Neural cell (in vitro differentiated cells): ENCODE data around the gene SLC6A8. TPM values are rescaled to one million over a fixed set of nuclear protein-coding genes. Genes with fewer than 3 reads are reported as not detected.

Experiments used
- H2AFZ ChIP-seq: fragments of 200-600, 300-800 bp; sonication (generic), shearing (Covaris generic); 2 replicates; pipeline ENCODE4 v1.6.0; 2014; ENCODE audit warnings: low read depth, mild to moderate bottlenecking, antibody characterized with exemption, low read length, moderate library complexity
- H3F3A ChIP-seq: fragments of 200-600 bp; shearing (Covaris generic); 2 replicates; pipeline ENCODE4 v1.6.1; 2016; ENCODE audit warnings: mild to moderate bottlenecking, moderate library complexity, mixed read lengths, antibody characterized with exemption, low read length; ENCODE audit not compliant: insufficient read depth, poor library complexity, severe bottlenecking
- H3K27ac ChIP-seq: fragments of 200-600, 300-800 bp; sonication (generic), shearing (Covaris generic); 2 replicates; pipeline ENCODE4 v1.5.1; 2014; ENCODE audit warnings: mild to moderate bottlenecking, low read length, moderate library complexity
- H3K27me3 ChIP-seq: fragments of 300-800, 200-600 bp; sonication (generic), shearing (Covaris generic); 2 replicates; pipeline ENCODE4 v1.6.0; 2014; ENCODE audit warnings: mild to moderate bottlenecking, low read depth, low read length, moderate library complexity; ENCODE audit not compliant: insufficient read depth
- H3K36me3 ChIP-seq: fragments of 300-800, 200-600 bp; sonication (generic), shearing (Covaris generic); 2 replicates; pipeline ENCODE4 v1.5.1; 2014; ENCODE audit warnings: mild to moderate bottlenecking, antibody characterized with exemption, low read length, moderate library complexity; ENCODE audit not compliant: insufficient read depth
- H3K4me2 ChIP-seq: fragments of 300-800, 200-600 bp; sonication (generic), shearing (Covaris generic); 2 replicates; pipeline ENCODE4 v1.6.0; 2014; ENCODE audit warnings: mild to moderate bottlenecking, low read length
- H3K4me3 ChIP-seq: fragments of 300-800, 200-600 bp; sonication (generic), shearing (Covaris generic); 2 replicates; pipeline ENCODE4 v1.5.1; 2014; ENCODE audit warnings: mild to moderate bottlenecking, low read length, moderate library complexity
- H3K79me2 ChIP-seq: fragments of 200-600 bp; shearing (Covaris generic); replicated peaks from 2 replicates; pipeline ENCODE4 v1.6.0; 2014; ENCODE audit warnings: mild to moderate bottlenecking, low read length, moderate library complexity; ENCODE audit not compliant: insufficient read depth
- H3K9ac ChIP-seq: fragments of 300-800, 200-600 bp; sonication (generic), shearing (Covaris generic); 2 replicates; pipeline ENCODE4 v1.6.1; 2016; ENCODE audit warnings: mild to moderate bottlenecking, low read length, mixed read lengths
- H3K9me2 ChIP-seq: fragments of 200-600 bp; shearing (Covaris generic); 2 replicates; pipeline ENCODE4 v1.6.1; 2016; ENCODE audit warnings: mild to moderate bottlenecking, low read length, mixed read lengths; ENCODE audit not compliant: insufficient read depth
- H3K9me3 ChIP-seq: fragments of 200-600, 300-800 bp; sonication (generic), shearing (Covaris generic); 2 replicates; pipeline ENCODE4 v1.6.1; 2016; ENCODE audit warnings: mild to moderate bottlenecking, mixed run types, low read length, moderate library complexity, mixed read lengths
- H4K20me1 ChIP-seq: fragments of 200-600 bp; shearing (Covaris generic); 2 replicates; pipeline ENCODE4 v1.6.1; 2016; ENCODE audit warnings: mild to moderate bottlenecking, mixed run types; ENCODE audit not compliant: insufficient read depth
- EZH2 ChIP-seq: fragments of 200-600, 300-800 bp; shearing (Covaris generic), sonication (generic); IDR thresholded peaks from 2 replicates; pipeline ENCODE4 v1.6.1; 2014; ENCODE audit warnings: antibody characterized with exemption, low read length, borderline replicate concordance, mild to moderate bottlenecking; ENCODE audit not compliant: insufficient read depth, poor library complexity, severe bottlenecking
- MXI1 ChIP-seq: fragments of 450-650 bp; conservative IDR thresholded peaks from 2 replicates; pipeline ENCODE4 v1.6.1; 2014; ENCODE audit warnings: antibody characterized with exemption, mild to moderate bottlenecking; ENCODE audit not compliant: poor library complexity, severe bottlenecking
- RAD21 ChIP-seq: fragments of 450-650 bp; conservative IDR thresholded peaks from 2 replicates; pipeline ENCODE4 v1.6.1; 2014; ENCODE audit warnings: antibody characterized with exemption, mild to moderate bottlenecking, moderate library complexity
- SMC3 ChIP-seq: fragments of 450-650 bp; conservative IDR thresholded peaks from 2 replicates; pipeline ENCODE4 v1.6.1; 2014; ENCODE audit warnings: antibody characterized with exemption, mild to moderate bottlenecking, moderate library complexity; ENCODE audit not compliant: poor library complexity
- TAF1 ChIP-seq: IDR thresholded peaks from 2 replicates; pipeline ENCODE4 v1.6.1; 2012; ENCODE audit warnings: low read depth
- polyA plus RNA-seq: library from polyadenylated mRNA; depleted of rRNA; stranded (reverse); fragments of >200 nt; gene quantifications from 2 replicates; pipeline ENCODE4 v1.2.3, GENCODE V29; 2014
- TF ChIP-seq, protein P1 (sequence below): fragments of 450-650 bp; IDR thresholded peaks from 2 replicates; pipeline ENCODE4 v1.5.1; 2014; ENCODE audit warnings: antibody characterized with exemption, mild to moderate bottlenecking, moderate library complexity; ENCODE audit not compliant: poor library complexity, severe bottlenecking

SLC6A8 gene
- polyA plus RNA-seq, 1 donor from 2014 or later = 36.4 TPM

DNA sequence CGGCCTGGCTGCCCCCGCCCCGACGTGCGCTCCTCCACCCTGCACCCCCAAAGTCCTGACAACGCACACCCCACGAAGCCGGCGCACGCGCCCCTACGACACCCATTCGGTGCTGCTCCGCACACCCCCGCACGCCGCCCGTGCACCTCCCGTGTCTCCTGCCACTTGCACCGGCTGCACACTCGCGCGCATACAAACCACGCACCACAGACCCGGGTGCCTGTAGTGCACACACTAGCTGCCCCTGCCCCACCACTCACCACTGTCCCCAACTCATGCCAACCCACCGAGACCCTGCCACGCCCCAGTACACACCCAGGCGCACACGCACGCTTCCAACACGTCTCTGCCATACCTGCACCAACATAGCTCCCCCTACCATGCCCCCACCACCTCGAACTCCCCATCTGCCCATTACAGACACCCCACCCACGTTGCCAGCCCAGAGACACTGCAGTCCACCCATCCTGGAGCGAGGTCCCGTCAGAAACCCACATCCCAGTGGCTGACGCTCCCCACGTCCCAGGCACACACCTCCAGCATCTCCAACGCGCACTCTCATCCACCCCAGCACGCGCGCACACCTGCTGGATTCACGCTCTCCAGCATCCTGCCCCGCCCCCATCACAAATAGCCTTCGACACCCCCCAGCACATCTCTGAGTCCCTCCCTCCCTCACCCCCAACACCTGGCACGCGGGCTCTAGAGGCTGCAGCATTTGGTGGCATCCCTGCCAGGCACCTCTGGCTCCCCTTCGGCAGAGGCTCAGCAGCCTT is 44.9 kb upstream of the SLC6A8 start:
- Histone ChIP-seq H3K9me2 (no peaks in the 10 kb centered on the region), H3K36me3 (no peaks in the 10 kb centered on the region), H3K79me2 (no peaks in the 10 kb centered on the region), H2AFZ (no peak overlapping the region), H3K4me3 (peak overlapping the region; percentile 68), H3K4me2 (no peak overlapping the region), H3K9ac (no peak overlapping the region), H3F3A (no peaks in the 10 kb centered on the region), H3K9me3 (no peaks in the 10 kb centered on the region), H4K20me1 (no peaks in the 10 kb centered on the region), H3K27ac (no peak overlapping the region), H3K27me3 (peaks cover 50% of the 10 kb centered on the region)
- TF ChIP-seq RAD21 = no peak
- no peak for TF ChIP-seq TAF1
- TF ChIP-seq EZH2 = no peak
- TF ChIP-seq SMC3 = no peak

DNA sequence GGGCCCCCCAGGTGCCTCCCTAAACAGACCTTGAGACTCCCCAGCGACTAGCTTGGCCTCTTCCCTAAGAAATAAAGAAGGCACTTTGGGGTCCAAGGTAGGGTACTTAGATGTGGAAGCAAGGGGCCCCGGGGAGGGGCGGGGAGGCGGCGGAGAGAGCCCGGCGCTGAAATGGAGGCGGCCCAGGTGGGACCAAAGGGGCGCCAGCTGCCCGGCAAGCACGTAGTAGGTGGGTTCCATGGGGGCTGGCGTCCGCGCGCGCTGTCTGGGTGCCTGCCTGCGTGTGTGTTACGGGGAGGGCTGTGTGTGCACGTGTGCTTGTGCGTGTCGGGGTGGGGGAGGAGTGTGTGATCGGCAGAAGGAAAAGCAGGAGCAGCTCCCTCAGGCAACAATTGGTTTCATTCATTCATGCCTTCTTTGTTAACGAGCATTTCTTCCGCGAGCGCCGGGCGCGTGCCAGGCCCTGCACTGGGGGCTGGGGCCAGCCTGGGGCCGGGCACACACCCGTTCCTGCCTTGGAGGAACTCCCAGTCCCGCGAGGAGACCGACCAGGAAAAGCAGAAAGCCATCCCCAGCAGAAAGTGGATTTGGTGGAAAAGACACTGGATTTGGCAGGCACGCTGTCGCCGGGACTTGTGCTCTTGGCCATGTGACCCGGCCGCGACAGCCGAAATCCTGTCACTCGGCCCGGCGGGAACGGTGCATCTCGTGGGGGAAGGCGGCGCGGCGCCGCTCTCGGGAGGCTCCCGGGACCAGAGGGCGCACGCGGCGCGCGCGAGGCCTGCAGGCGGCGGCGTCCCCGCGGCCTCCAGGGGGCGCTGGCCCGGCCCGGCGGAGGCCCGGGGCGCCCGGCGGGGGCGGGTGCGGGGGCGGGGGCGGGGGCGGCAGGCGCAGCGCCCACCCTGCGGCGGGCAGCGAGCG is 44.0 kb upstream of the SLC6A8 start:
- peak overlapping the region; percentile 68 for H3K4me3 ChIP-seq
- H2AFZ ChIP-seq = peak overlapping the region; percentile 27
- TF ChIP-seq MXI1 (peak; percentile 46), RAD21 (no peak)
- TF ChIP-seq, protein P1, sequence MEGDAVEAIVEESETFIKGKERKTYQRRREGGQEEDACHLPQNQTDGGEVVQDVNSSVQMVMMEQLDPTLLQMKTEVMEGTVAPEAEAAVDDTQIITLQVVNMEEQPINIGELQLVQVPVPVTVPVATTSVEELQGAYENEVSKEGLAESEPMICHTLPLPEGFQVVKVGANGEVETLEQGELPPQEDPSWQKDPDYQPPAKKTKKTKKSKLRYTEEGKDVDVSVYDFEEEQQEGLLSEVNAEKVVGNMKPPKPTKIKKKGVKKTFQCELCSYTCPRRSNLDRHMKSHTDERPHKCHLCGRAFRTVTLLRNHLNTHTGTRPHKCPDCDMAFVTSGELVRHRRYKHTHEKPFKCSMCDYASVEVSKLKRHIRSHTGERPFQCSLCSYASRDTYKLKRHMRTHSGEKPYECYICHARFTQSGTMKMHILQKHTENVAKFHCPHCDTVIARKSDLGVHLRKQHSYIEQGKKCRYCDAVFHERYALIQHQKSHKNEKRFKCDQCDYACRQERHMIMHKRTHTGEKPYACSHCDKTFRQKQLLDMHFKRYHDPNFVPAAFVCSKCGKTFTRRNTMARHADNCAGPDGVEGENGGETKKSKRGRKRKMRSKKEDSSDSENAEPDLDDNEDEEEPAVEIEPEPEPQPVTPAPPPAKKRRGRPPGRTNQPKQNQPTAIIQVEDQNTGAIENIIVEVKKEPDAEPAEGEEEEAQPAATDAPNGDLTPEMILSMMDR = peak; percentile 55
- no peaks in the 10 kb centered on the region for H3K36me3 ChIP-seq
- no peaks in the 10 kb centered on the region for H3K9me3 ChIP-seq
- H3K9ac ChIP-seq = peak overlapping the region; percentile 56
- peaks cover 56% of the 10 kb centered on the region for H3K27me3 ChIP-seq
- H3K27ac ChIP-seq = no peak overlapping the region
- peak overlapping the region; percentile 51 for H3K4me2 ChIP-seq
- no peaks in the 10 kb centered on the region for H3K9me2 ChIP-seq
- no peaks in the 10 kb centered on the region for H3F3A ChIP-seq
- H4K20me1 ChIP-seq = no peaks in the 10 kb centered on the region
- H3K79me2 ChIP-seq = no peaks in the 10 kb centered on the region

- H3K9ac ChIP-seq = peak overlapping the region; percentile 23
- H3K79me2 ChIP-seq = no peaks in the 10 kb centered on the region
- no peaks in the 10 kb centered on the region for H3K9me3 ChIP-seq
- H3K9me2 ChIP-seq = no peaks in the 10 kb centered on the region
- H2AFZ ChIP-seq = no peak overlapping the region
- H3K36me3 ChIP-seq = no peaks in the 10 kb centered on the region
- no peaks in the 10 kb centered on the region for H4K20me1 ChIP-seq
- H3K27ac ChIP-seq = no peak overlapping the region
- TF ChIP-seq EZH2 = no peak
- TF ChIP-seq, protein P1 = peak; percentile 23
- H3F3A ChIP-seq = no peaks in the 10 kb centered on the region
- H3K4me3 ChIP-seq = peak overlapping the region; percentile 60
- H3K27me3 ChIP-seq = peaks cover 59% of the 10 kb centered on the region
- H3K4me2 ChIP-seq = no peak overlapping the region
Measured at GRCh38 chrX:153644356-153645125, 43.2 kb upstream of the SLC6A8 start.
